ENCODE data around the gene TEX2.

DNA sequence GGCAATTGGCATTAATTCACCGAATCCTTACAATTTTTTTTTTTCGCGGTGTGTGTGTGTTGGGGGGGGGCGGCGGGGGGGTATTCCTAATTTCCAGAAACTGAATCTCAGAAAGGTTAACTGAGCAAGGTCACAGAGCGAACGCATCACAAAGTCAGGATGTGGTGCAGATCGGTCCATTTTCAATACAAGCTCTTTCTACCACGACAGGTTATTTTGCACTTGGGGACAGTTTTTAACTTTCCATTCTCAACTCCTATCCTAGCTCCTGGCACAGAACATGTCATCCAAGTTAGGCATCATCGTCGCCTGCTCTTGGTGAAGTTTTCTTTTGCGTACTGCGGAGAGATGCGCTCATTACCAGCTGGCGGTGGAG is 117.7 kb downstream of the TEX2 start:
- TF ChIP-seq CTCF (IDR thresholded peaks at IDR 0.05; ENCODE audit: low read depth, low read length): no peak
- no peak for TF ChIP-seq EZH2phosphoT487 (IDR thresholded peaks at IDR 0.05; ENCODE audit: low read depth)

All from OCI-LY3 (cell line).